HFFc6 (cell line): Measurements from ENCODE around the gene TBC1D1. TPM values are rescaled to one million over a fixed set of nuclear protein-coding genes. Genes with fewer than 3 reads are reported as not detected.

Experiments
- DNase-seq: peaks from one replicate; pipeline ENCODE4 v3.0.0-alpha.2; 2018
- H3K27ac Mint-ChIP-seq: 2 replicates; pipeline ENCODE4 v1.8.0; 2020; ENCODE audit warnings: mild to moderate bottlenecking, mixed read lengths
- H3K27me3 Mint-ChIP-seq: 2 replicates; pipeline ENCODE4 v1.8.0; 2021; ENCODE audit warnings: mild to moderate bottlenecking, moderate library complexity, mixed read lengths; ENCODE audit not compliant: insufficient read depth
- H3K36me3 Mint-ChIP-seq: 2 replicates; pipeline ENCODE4 v1.8.0; 2021; ENCODE audit warnings: low read depth, mixed read lengths
- H3K4me1 Mint-ChIP-seq: 2 replicates; pipeline ENCODE4 v1.8.0; 2020; ENCODE audit warnings: low read depth, mixed read lengths
- H3K4me3 Mint-ChIP-seq: 2 replicates; pipeline ENCODE4 v1.8.0; 2020; ENCODE audit warnings: mild to moderate bottlenecking, moderate library complexity, mixed read lengths
- H3K9me3 Mint-ChIP-seq: 2 replicates; pipeline ENCODE4 v1.8.0; 2020; ENCODE audit warnings: mild to moderate bottlenecking, mixed read lengths
- total RNA-seq, 6 experiments: library from RNA; stranded (reverse); fragmentation: NEBNext Ultra II Directional; extraction: Animal tissue kit (Norgen Biotek cat#: 25700); gene quantifications; 2 replicates in 1 of 6; 3 replicates in 5 of 6; pipeline ENCODE4 v1.2.3, GENCODE V29; 2021
- TF ChIP-seq, protein P1 (sequence below): fragments of 200-600 bp; sonication (generic); IDR thresholded peaks from 2 replicates; pipeline ENCODE4 v1.5.0; 2021; ENCODE audit warnings: antibody characterized with exemption, mild to moderate bottlenecking

Gene TBC1D1
- total RNA-seq, 6 experiments from 2014 or later = 78.5 to 126 (median 112) TPM

GRCh38 chr4:37976991-37977470 is 86.1 kb downstream of the TBC1D1 start:
- Mint-ChIP-seq H3K4me1 (peaks cover 47% of the 10 kb centered on the region), H3K27me3 (no peaks in the 10 kb centered on the region), H3K36me3 (no peaks in the 10 kb centered on the region), H3K9me3 (no peaks in the 10 kb centered on the region), H3K27ac (peak overlapping the region; percentile 59), H3K4me3 (peak overlapping the region; percentile 91)
- TF ChIP-seq, protein P1, sequence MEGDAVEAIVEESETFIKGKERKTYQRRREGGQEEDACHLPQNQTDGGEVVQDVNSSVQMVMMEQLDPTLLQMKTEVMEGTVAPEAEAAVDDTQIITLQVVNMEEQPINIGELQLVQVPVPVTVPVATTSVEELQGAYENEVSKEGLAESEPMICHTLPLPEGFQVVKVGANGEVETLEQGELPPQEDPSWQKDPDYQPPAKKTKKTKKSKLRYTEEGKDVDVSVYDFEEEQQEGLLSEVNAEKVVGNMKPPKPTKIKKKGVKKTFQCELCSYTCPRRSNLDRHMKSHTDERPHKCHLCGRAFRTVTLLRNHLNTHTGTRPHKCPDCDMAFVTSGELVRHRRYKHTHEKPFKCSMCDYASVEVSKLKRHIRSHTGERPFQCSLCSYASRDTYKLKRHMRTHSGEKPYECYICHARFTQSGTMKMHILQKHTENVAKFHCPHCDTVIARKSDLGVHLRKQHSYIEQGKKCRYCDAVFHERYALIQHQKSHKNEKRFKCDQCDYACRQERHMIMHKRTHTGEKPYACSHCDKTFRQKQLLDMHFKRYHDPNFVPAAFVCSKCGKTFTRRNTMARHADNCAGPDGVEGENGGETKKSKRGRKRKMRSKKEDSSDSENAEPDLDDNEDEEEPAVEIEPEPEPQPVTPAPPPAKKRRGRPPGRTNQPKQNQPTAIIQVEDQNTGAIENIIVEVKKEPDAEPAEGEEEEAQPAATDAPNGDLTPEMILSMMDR = no peak
- DNase-seq = peak; percentile 36

DNA sequence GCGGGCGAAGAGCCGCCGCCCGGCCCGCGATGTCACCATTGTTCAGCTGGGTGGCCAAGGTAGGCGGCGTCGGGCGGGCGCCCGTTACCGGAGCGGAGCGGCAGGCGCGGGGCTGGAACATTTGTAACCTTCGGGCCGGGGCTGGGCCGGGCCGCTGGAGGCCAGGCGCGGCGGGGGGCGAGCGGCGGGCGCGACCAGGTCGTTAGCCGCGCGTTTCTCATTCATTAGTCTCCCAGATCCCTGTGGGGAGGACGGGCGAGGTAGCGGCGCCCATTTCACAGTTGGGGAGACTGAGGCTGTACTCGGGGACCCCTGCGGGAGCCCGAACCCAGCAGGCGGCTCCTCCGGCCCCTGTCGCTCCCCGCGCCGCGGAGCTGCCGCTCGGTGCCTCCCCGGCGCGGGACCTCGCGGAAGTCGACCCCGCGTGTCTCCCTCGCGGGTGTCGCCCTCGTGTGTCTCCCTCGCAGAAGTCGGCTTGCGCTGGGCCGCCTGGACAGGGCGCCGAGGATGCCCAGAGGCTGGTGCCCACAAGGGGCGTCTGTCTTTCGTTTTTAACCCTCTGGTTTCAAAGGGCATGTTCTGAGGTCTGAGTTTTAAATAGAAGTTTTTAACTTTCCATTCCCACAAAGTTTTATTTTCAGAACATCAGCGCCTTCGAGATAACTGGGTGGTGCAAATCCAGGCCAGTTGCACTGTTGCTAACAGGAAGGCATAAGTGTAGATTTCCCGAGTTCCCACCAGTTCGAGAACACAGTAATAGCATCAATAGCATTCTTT is 86.8 kb downstream of the TBC1D1 start:
- TF ChIP-seq, protein P1 = peak; percentile 82
- H3K36me3 Mint-ChIP-seq = no peaks in the 10 kb centered on the region
- H3K27ac Mint-ChIP-seq = peak overlapping the region; percentile 85
- H3K9me3 Mint-ChIP-seq = no peaks in the 10 kb centered on the region
- H3K27me3 Mint-ChIP-seq = no peaks in the 10 kb centered on the region
- peak overlapping the region; percentile 91 for H3K4me3 Mint-ChIP-seq
- DNase-seq = peak; percentile 72
- peaks cover 53% of the 10 kb centered on the region for H3K4me1 Mint-ChIP-seq

- H3K36me3 Mint-ChIP-seq = no peaks in the 10 kb centered on the region
- DNase-seq = no peak
- H3K9me3 Mint-ChIP-seq = no peaks in the 10 kb centered on the region
- H3K4me1 Mint-ChIP-seq = peaks cover 58% of the 10 kb centered on the region
- TF ChIP-seq, protein P1 = no peak
- H3K27me3 Mint-ChIP-seq = no peaks in the 10 kb centered on the region
- H3K4me3 Mint-ChIP-seq = peak overlapping the region; percentile 91
- H3K27ac Mint-ChIP-seq = peak overlapping the region; percentile 85
These were observed 87.5 kb downstream of the TBC1D1 start for GRCh38 chr4:37978248-37978924.

- Mint-ChIP-seq H3K36me3 (peaks cover 7% of the 10 kb centered on the region; the same call in 1 of the 2 replicates), H3K9me3 (no peaks in the 10 kb centered on the region), H3K4me1 (peaks cover 65% of the 10 kb centered on the region), H3K27ac (no peak overlapping the region), H3K4me3 (no peak overlapping the region), H3K27me3 (no peaks in the 10 kb centered on the region)
- no peak for DNase-seq
- TF ChIP-seq, protein P1 = no peak
These were observed 89.4 kb downstream of the TBC1D1 start for GRCh38 chr4:37980246-37980645.

- peak overlapping the region; percentile 47 for H3K4me3 Mint-ChIP-seq
- peak overlapping the region; percentile 77 for H3K27ac Mint-ChIP-seq
These were observed 90.5 kb downstream of the TBC1D1 start for GRCh38 chr4:37981425-37981824.

More at GRCh38 chr4:37981425-37981824, 90.5 kb downstream of the TBC1D1 start:
- H3K27me3 Mint-ChIP-seq = no peaks in the 10 kb centered on the region
- peaks cover 73% of the 10 kb centered on the region for H3K4me1 Mint-ChIP-seq
- no peaks in the 10 kb centered on the region for H3K9me3 Mint-ChIP-seq
- peaks cover 7% of the 10 kb centered on the region; the same call in 1 of the 2 replicates for H3K36me3 Mint-ChIP-seq
- TF ChIP-seq, protein P1 = no peak
- no peak for DNase-seq
